ENCODE data around the gene C1orf35.

- no peak for TF ChIP-seq POLR2A (IDR thresholded peaks at IDR 0.05)
- TF ChIP-seq, protein P1, sequence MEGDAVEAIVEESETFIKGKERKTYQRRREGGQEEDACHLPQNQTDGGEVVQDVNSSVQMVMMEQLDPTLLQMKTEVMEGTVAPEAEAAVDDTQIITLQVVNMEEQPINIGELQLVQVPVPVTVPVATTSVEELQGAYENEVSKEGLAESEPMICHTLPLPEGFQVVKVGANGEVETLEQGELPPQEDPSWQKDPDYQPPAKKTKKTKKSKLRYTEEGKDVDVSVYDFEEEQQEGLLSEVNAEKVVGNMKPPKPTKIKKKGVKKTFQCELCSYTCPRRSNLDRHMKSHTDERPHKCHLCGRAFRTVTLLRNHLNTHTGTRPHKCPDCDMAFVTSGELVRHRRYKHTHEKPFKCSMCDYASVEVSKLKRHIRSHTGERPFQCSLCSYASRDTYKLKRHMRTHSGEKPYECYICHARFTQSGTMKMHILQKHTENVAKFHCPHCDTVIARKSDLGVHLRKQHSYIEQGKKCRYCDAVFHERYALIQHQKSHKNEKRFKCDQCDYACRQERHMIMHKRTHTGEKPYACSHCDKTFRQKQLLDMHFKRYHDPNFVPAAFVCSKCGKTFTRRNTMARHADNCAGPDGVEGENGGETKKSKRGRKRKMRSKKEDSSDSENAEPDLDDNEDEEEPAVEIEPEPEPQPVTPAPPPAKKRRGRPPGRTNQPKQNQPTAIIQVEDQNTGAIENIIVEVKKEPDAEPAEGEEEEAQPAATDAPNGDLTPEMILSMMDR (IDR thresholded peaks at IDR 0.05): peak in 1 of 3 donors; percentile 19
- no peak for TF ChIP-seq POLR2AphosphoS5 (IDR thresholded peaks at IDR 0.05)
These were observed 29.1 kb downstream of the C1orf35 start for GRCh38 chr1:228073857-228074545.
